Activated naive CD4-positive, alpha-beta T cell treated with Interleukin-2 at 50 U/mL for 16 hours (primary cell): ENCODE data around the gene FPR1.

ENCODE experiments used
- DNase-seq: peaks from one replicate; pipeline ENCODE4 v3.0.0-alpha.2; 2020

Gene FPR1, protein sequence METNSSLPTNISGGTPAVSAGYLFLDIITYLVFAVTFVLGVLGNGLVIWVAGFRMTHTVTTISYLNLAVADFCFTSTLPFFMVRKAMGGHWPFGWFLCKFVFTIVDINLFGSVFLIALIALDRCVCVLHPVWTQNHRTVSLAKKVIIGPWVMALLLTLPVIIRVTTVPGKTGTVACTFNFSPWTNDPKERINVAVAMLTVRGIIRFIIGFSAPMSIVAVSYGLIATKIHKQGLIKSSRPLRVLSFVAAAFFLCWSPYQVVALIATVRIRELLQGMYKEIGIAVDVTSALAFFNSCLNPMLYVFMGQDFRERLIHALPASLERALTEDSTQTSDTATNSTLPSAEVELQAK

DNA sequence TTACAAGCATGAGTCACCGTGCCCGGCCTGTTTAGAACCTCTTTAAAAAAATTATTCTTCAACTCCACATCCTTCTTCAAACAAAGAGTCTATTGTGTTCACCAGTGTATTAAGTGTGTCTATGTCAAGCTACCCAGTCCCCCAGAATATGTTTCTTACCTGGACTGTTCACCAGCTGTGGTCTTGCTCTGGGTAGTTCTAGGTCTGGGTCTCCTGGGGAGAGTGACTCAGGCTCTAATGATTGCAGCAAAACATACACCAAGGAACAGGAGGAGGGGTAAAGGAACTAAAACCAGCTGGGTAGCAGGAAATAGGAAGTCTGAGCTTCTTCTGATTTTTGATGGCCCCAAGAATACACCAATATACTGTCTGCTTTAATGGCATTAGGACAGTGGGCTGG is at the start of gene FPR1:
TSS of gene FPR1 (minus strand) at position 224 of the 400 bp plus-strand sequence. CDS start 4,884 bp downstream, outside the sequence.
- no peak for DNase-seq

DNA sequence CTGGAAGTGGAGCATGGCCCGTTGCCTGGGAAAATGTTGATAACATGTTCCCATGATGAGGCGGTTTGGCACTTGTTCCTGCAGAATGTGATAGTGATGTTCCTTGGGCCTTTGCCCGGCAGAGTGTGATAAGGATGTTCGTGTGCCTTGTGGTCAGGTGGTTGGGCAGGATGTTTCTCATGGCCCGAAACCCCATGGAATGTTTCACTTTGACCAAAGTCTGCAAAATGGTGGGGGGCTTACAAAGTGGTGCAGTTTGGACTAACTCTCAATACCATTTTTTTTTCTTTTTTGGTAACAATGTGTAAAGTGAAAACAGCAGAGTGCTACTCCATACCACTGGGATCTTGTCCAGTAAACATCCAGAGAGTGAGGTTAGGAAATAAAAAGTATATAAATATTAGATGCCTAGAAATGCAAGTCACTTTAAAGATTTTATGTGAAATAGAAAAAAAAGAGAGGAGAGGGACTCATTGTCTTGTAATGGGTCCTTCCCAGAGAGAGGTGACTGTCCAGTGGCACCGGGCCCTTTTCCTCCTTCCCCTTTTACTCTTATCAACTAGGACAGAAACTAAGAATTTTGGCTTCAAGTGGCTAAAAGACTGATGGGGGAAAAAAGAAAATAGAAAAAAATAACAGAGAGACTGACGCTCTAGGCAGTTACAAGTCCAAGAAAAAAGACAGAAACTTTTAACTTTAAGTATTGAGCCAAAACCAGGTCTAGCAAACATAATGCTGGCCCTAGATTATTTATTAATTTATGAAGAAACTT is 49.0 kb upstream of the FPR1 start:
- DNase-seq, result no peak

DNA sequence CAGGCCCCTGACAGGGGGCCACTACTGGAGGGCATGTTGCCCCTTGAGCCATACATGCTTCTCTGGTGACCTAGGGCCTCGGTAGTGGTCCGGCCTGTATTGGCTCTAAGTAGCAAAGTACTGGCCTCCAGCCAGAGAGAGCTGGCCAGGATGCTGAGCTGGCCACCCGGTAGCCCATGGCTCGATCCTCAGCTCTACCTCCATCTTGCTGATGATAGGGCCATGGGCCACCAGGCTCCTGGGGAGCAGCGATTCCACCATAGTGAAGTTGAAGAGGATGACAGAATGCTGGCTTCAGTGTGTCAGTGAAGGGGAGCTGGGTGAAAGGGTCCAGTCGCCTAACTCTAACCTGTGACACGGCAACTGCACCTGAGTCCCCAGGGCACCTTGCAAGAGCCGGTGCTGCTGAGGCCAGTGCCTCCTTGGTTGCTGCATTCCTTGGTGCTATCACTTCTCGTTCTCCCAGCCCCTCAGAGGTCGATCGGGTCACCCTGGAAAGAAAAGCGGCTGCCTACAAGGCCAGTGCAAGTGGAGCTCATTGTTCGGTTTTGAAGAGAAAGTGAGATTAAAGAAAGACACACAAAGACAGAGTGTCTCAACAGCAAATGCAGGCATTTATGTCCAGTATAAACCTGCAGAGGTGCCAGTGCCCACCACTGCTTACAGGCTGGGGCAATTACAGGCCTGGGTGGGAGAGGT is 48.2 kb upstream of the FPR1 start:
- no peak for DNase-seq

DNA sequence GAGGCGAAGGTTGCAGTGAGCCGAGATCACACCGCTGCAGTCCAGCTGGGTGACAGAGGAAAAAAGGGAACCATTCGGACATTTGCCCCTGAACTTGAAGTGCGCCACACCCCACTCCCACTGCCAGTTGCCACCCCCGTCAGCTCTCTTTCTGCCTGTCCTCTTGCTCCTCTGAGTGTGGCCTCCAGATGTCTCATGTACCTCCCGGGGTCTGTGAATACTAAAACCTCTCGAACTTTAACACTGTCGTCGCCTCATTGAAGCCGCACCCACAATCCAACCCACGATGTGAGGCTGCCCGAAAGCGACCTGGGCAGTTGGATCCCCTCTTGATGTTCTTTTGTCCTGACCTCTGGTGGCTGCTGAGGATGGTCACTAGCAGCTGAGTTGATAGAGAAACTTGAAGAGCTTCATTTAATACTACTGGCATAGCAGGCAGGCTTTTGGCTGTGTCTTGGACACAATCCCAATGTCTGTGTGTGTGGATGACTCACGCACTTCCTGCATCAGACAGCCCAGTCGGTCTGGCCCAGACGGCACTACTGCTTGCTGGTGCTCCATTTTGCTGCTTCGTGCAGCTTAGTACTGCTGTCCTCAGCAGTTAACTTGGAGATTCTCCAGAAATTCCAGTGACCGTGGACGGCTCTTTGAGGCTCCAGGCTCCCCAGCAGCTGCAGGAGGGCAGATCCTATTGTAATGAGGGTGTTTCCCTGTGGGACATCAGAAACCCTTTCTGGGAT is 47.5 kb upstream of the FPR1 start:
- DNase-seq, result no peak

DNA sequence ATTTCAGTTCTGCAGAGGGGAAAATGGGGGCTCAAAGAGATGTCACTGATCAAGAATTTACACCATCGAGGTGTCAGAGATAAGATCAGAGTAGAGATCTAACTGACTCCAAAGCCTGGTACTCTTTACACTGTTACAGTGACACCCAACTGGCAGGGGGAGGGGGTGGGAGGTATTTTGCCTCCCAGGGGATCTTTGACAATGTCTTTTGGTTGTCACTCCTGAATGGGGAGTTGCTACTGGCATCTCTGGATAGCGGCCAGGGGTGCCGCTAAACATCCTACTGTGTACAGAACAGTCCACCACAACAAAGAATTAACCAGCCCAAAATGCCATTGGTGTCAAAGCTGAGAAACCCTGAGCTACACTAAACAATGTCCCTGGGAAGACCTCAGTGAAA is 46.4 kb upstream of the FPR1 start:
- DNase-seq, result no peak

DNA sequence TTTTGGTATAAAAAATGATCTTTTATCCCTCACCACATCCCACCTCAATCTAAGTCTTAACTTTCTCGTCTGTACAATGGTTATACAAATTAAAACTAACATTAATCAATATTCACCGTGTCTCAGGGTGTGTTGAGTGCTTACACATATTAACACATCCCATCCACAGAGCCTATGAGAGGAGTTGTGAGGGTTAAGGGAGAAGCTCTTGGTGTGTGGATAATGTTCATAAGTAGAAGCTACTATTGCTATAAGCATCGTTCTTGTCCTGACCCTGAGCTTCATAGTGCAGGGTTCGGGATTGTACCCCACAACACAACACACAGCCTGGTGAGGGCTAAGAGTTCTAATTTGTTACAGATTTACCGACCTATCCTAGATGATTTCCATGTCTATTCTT is 45.8 kb upstream of the FPR1 start:
- DNase-seq, result no peak

DNA sequence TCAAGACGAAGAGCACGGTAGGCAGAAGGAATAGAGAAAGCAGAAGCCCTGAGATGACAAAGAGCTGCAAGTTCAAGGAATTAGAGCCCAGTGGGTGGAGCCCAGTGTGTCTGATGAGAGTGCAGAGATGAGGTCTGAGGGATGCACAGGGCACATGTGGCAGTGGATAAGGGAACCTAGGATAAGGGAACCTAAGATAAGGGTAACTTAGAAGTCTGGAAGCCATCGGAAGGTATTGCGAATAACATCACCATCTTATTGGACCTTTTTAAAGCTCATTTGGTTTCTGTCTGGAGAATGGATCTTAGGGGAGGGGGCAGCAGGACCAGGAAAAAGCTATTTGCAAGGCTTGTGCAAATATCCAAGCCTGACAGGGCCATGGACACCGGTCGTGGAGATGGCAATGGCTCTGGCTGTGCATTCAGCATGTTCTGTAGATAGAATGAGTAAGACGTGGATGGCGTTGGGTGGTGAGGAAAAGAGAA is 44.6 kb upstream of the FPR1 start:
- no peak for DNase-seq

DNA sequence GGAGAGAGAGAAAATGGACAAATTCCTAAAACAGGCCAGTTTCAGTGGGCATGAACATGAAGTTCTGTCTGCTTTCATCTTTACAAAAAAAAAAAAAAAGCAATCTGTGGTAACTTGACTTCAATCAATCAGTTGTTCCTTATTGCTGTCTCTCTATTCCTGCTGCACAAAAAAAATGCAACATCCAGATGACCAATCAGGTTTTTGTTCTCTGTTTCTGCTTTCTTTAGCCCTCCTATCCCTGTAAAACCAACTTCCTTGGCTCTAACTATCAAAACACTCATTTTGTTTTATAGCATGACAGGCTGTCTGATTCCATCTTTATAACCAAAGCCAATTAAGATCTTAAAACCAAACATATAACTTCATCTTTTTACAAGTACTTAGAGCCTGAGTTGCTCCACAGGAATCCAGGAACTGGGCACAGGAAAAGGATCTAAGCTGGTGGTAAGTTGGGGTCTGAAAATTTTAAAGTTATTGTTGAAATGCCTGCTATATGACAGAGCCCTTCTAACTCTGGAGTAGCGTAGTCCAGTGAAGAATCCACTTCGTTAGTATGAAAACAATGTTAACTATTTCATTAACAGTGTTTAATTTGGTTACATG is 43.3 kb upstream of the FPR1 start, which contains the start of gene FPR3:
TSS of gene FPR3 (plus strand) at position 273 of the 606 bp plus-strand sequence. CDS start 28,592 bp downstream, outside the sequence.
- DNase-seq, result no peak

DNA sequence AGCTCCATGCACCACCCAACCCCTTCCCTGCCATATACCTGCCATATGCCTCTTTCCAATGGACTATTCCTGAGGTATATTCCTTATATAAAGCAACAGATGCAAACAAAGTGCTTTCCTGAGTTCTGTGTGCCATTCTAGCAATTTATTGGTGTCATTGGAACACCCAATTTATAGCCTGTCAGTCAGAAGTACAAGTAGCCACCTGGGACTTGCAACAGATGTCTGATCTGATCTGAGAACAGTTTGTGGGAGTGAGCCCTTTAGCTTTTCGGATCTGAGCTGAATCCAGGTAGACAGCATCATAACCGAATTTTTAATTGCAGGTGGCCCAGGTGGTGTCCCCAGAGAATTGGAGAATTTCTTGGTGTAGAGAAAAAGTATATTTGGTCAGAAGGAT is 42.3 kb upstream of the FPR1 start:
- DNase-seq, result no peak

DNA sequence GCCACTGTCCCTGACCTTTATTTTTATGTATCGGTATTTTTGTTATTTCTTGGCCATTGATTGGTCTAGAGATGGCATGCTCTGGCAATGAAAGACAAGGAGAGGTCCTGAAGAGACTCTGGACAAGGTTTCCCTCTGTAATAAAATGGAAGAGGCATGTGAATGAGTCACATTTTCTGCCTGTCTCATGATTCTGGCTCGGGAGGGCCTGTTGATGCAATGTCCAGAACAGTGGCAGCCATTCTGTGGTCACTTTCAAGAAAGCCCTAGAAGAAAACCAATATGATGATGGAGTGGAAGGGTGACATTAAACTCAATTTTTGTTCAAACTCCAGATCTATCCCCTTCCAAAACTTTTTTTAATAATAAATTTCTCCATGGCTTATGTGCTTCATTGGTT is 41.3 kb upstream of the FPR1 start:
- DNase-seq, result no peak

DNA sequence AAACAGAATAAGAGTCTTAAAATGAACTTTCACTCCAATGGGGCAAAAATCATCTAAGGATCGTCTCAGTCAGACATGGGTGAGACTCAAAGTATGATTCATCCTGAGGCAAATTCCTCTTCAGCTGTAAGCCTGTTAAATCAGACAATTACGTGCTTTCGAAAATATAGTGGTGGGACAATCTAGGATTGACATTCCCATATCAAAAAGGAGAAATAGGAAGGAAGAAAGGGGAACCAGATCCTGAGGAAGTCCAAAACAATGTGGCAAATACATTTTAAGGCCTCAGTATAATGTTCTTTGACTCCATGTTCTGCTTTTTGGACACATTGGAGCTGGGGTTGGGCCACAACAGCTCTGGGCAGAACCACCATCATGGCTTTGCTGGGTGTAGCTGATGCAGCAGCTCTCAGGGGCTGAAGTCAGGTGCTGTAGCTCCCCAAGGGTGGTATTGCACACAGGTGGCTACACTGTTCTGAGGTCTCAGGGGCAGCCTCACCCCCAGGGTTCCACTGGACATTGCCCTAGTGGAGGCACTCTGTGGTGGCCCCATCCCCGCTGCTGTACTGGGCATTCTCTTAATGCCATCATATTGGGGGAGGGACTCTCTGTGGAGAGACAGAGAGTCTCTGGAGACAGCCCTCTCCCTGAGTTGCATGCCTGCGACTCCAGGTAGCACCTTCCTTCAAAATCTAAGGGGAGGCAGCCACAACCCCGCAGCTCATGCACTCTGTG is 37.5 kb upstream of the FPR1 start:
- DNase-seq, result no peak

DNA sequence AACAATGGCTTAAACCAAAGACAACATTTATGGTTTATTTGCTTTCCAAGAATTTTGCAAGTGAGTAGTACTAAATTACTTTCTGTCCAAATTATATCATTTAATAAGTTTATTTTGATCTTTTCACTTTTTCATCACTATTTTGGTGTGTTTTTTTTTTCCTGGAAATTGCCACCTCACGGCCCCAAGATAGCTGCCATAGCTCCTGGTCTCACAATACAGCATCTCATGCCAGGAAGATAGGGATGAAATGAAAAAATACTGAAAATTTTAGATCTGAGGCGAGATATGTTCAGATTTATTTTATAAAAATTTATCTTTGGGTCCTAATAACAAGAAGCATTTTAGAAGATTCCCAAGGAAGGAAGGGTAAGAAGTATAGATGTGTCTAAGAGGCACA is 36.4 kb upstream of the FPR1 start:
- DNase-seq, result no peak

DNA sequence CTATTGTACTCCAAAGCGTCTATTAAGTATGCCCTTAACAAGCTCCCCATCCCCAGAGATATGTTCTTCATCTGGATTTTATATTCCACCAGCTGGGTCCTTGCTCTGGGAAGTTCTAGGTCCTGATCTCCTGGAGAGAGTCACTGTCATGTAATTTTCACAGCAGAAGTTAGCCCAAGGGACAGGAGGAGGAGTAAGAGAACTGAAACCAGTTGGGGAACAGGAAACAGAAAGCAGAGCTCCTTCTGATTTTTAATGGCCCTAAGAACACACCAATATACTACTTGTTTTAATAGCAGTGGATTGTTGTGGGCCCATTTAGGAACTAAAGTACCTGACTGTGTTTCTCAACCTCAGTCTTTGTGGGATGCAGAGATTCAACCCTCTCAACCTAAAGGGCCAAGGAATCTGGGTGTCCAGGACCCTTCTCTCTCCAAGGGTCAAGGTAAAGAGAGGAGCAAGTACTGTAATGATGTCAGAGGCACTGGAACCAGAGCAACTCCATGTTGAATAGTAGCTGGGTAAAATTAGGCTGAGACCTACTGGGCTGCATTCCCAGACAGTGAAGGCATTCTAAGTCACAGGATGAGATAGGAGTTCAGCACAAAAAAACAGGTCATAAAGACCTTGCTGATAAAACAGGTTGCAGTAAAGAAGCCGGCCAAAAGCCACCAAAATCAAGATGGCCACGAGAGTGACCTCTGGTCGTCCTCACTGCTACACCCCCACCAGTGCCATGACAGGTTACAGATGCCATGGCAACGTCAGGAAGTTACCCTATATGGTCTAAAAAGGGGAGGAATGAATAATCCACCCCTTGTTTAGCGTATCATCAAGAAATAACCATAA is 35.2 kb upstream of the FPR1 start:
- DNase-seq, result no peak

DNA sequence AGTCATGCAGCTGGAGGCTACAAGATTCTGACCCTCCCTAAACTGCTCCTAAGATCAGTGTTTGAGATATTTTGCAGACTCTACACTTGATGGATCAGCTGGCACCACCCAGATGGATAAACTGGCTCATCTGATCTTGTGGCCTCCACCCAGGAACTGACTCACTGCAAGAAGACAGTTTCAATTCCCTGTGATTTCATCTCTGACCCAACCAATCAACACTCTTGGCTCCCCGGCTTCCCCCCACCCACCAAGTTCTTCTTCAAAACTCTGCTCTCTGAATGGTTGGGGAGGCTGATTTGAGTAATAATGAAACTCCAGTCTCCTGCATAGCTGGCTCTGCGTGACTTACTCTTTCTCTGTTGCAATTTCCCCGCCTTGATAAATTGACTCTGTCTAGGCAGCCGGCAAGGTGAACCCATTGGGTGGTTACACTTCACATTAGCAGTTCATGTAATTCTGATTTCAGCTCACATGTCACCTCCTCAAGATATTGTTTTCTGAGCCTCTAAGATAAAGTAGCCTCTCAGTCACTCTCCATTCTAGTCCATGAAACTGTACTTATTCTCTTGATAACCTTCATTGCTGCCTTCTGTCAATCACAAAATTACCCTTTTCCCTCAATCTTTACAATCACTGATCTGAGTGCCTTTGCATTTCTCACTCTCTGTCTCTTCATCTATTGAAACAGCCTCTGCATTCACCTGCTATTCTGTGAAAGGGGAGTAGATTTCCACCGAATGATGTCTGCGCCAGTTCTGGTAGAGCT is 33.4 kb upstream of the FPR1 start:
- peak; percentile 51 for DNase-seq

DNA sequence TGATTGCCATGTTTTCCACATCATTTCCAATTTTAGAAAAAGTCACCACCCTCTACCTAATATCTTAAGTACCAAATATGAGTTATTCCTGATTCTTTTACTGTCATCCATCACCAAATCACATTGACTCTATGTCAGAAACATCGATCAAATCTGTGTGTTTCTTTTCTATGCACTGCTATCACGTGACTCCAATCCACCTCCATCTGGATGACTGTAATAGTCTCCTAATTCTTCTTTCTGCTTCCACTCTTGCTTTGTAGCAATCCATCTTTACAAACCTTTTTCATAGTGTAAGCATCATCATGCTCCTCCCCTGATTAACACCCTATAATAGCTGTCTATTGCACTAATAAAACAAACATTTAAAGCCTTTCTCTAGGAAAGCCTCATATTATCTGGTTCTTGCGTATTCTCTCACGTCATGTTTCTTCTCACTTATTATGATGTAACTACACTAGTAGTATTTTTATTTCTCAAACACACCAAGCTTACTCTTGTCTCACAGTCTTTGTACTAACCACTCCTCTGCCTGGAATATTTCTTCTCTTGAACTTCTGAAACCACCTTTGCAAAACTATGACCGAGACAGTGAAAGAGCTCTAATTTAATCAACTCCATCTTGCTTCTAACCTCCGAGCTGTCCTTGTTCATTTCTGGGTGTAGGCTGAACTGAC is 32.6 kb upstream of the FPR1 start:
- no peak for DNase-seq

DNA sequence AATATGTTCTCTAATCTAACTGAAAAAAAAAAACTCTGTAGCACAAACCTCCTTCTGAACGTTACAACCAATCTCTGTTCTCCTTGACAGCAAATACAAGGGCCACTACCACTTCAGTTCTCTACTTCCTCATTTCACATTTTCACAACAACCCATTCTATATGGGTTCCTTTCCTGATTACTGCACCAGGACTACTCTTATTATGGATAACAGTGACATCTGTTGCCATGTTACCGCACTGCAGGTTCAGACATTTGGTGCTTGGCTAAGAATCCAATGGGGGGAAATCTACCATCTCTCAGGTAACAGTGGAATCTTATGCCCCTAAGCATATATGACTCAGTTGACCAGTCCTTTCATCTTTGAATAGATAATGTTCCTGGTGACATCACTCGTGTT is 31.7 kb upstream of the FPR1 start:
- DNase-seq, result no peak

DNA sequence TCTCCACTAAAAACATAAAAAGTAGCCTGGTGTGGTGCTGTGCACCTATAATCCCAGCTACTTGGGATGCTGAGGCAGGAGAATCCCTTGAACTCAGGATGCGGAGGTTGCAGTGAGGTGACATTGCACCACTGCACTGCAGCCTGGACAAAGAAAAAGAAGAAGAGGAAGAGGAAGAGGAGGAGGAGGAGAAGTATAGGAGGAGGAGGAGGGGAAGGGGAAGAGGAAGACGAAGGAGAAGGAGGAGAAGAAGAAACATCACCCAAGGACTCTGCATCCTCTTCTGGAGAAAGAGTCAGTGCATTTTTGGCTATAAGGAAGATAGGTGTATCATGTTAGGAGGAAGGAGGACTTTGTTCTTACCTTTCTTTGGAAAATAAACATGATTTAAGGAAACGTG is 30.3 kb upstream of the FPR1 start:
- DNase-seq, result no peak

DNA sequence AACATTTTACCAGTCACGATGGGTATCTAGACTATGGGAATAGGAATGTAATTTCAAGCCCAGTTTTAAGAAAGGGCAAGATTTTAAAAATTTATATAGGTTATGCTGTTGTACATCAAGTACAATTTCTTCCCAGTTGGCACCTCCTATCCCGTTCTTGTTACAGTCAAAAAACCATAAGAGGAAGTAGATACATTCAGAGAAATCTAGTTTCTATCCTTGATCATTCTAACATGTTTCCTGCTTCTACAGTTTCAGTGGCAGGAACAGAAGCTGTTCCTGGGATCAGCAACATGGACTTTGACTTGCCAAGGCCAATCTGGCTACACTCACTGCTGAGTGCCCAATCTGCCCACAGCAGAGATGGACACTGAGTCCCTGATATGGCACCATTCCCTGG is 28.6 kb upstream of the FPR1 start:
- DNase-seq, result no peak

DNA sequence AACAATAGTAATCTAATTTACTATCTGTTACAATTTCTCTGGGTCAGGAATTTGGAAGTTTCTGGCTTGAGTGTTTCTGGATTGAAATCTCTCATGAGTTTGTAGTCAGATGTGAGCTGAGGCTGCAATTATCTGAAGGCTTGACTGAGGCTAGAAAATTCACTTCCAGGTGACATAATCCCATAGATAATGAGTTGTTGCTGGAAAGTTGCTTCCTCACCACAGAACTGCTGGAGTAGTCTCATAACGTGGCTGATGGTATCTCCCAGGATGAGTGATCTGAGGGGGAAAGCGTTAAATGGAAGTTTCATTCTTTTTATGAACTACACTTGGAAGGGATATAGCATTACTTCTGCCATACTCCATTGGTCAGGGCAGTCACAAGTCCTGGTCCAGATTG is 28.0 kb upstream of the FPR1 start:
- no peak for DNase-seq
